Activated T-helper 9 cell treated with anti-CD3 and anti-CD28 coated beads, Interleukin-2, amount 50 U/mL, for 16 hours (primary cell): ENCODE measurements around the gene RGS6.

Experiments
- DNase-seq: peaks from one replicate; pipeline ENCODE4 v3.0.0-alpha.2; 2020; ENCODE audit warnings: low read depth

The RGS6 gene

GRCh38 chr14:72554994-72555608, 622.9 kb downstream of the RGS6 start:
- no peak for DNase-seq

- DNase-seq: no peak
Measured at GRCh38 chr14:72555609-72556000, 623.4 kb downstream of the RGS6 start.

GRCh38 chr14:72557671-72558070, 625.4 kb downstream of the RGS6 start:
- DNase-seq: no peak

GRCh38 chr14:72558721-72559120, 626.5 kb downstream of the RGS6 start:
- no peak for DNase-seq

GRCh38 chr14:72559202-72559601, 627.0 kb downstream of the RGS6 start:
- no peak for DNase-seq

- DNase-seq: no peak
Measured at GRCh38 chr14:72559669-72560255, 627.5 kb downstream of the RGS6 start.

- no peak for DNase-seq
Measured at GRCh38 chr14:72560331-72560730, 628.1 kb downstream of the RGS6 start.

- no peak for DNase-seq
Measured at GRCh38 chr14:72560889-72561493, 628.8 kb downstream of the RGS6 start.

GRCh38 chr14:72562300-72562699, 630.1 kb downstream of the RGS6 start:
- DNase-seq: no peak

- DNase-seq: no peak
Measured at GRCh38 chr14:72563676-72564075, 631.4 kb downstream of the RGS6 start.

- DNase-seq: no peak
Measured at GRCh38 chr14:72565149-72565559, 632.9 kb downstream of the RGS6 start.

GRCh38 chr14:72565917-72566316, 633.7 kb downstream of the RGS6 start:
- DNase-seq: no peak

GRCh38 chr14:72567226-72567625, 635.0 kb downstream of the RGS6 start:
- no peak for DNase-seq

GRCh38 chr14:72568296-72568992, 636.2 kb downstream of the RGS6 start:
- DNase-seq: no peak

- no peak for DNase-seq
Measured at GRCh38 chr14:72573725-72574417, 641.6 kb downstream of the RGS6 start.

GRCh38 chr14:72574715-72575114, 642.5 kb downstream of the RGS6 start:
- no peak for DNase-seq

- no peak for DNase-seq
Measured at GRCh38 chr14:72576258-72576657, 644.0 kb downstream of the RGS6 start.

GRCh38 chr14:72577521-72577920, 645.3 kb downstream of the RGS6 start:
- DNase-seq: no peak

- DNase-seq: no peak
Measured at GRCh38 chr14:72578514-72578913, 646.3 kb downstream of the RGS6 start.

GRCh38 chr14:72582582-72582981, 650.4 kb downstream of the RGS6 start:
- no peak for DNase-seq

GRCh38 chr14:72583316-72584272, 651.4 kb downstream of the RGS6 start:
- DNase-seq: no peak
